GM21619 (cell line): ENCODE measurements around the gene ZC3H12C.

Experiments
- ATAC-seq: cut with Tn5 transposase; IDR thresholded peaks from one replicate; pipeline ENCODE4 v1.9.1; 2021; ENCODE audit not compliant: unreplicated experiment

ZC3H12C gene

DNA sequence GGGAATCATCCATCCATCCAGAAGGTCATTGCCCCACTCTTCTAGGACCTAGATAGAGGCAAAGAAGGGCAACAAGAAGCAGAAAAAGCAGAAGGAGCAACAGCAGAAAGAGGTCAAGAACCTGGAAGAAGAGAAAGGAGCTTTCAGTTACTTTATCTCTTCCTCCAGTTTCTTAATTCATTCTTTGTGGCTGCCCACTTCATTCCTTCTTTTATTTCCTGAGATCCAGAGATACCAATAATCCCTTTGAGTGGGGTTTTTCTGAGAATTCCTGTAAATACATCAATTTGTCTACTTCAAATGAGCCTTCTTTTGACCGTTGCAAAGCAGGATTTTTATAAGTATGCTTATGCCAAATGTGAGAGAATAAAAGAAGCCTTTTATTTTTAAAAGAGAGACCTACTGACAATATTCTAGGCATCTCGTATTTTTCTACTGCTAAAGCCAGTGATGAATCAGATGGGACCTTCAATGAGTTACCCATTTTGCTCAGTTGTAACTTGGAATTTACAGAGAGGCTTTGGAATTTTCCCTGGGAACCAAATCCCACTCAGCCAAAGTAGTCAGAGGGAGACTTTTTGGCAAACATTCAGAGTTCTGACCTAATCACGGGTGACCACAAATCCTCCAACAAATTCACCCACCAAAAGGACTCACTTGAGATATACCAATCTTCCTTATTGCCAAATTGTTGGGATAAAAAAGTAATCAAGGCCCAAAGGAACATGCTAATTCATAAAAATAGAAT is 54.9 kb downstream of the ZC3H12C start:
- ATAC-seq = no peak

DNA sequence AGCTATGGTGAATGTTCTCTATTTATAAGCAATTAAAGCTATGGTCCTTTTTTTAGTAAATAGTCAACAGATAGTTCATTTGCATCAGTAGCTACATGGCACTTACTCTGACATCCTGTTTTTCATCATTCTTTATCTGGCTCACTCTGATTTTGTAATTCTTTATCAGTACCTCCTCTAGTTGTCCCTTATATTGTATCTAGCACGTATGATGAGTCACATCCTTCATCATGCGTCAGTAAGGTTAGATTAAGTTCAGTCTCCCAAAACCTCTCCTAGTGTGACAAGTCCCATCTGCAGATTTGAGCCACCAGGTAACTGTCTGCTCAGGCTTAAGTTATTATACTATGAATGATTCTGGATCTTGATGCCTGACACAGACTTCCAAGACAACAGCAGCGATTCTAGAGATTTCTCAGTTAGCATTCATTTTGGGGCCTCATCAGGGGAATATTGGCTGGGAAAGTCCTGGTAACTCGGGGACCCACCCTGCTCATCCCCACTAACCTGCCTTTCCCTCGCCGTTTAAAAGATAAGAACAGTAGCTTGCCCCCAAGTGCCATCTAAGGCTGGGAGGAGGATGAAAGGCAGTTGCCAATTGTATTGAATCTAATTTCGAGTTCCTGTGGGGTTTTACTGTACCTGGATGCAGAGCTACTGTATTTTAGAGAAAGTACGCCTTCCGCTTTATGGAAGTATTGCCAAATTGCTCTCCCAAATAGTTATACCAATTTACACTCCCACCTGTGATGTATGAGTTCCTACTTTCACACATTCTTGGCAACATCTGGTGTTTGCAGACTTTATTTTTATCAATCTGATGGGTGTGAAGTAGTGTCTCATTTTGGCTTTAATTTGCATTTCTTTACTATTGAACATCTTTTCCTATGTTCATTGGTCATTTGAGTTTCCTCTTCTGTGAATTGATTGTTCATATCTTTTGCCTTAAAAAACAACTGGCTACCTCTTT is 55.9 kb downstream of the ZC3H12C start:
- ATAC-seq = no peak

DNA sequence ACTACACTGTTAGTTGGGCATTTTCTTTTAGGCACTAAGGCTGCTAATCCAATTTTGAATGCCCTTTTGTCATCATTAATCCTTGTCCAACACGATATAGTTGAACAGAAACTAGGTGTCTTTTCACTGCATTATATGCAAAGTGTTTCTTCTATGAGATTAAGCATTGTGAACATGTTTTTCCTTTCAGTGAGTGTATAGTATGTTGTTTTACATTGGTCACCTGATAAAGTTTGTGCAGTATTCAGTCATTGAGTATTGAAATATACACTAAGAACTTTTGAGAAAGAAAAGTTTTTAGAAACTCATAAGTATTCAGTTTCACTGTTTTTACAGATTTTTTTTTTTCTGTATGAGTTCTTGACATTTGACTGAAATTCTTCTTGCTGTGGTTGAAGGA is 59.0 kb downstream of the ZC3H12C start:
- no peak for ATAC-seq

DNA sequence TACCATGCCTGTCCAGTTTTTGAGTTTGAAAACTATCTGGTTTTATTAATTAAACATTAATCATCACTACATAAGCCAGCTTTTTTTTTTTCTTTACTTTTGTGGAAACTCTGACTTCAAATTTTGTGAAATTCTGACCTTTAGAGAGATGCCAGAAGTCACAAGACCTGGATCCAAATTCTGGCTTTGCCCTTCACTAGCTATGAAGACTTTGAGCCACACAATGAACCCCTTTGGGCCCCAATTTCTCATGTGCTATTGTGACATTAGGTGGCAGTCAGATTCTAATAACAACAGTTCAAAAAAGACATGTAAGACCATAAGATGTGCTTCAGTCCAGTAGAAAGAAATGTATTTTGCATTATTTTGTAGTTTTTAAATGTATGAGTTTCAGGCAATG is 60.3 kb downstream of the ZC3H12C start:
- no peak for ATAC-seq

DNA sequence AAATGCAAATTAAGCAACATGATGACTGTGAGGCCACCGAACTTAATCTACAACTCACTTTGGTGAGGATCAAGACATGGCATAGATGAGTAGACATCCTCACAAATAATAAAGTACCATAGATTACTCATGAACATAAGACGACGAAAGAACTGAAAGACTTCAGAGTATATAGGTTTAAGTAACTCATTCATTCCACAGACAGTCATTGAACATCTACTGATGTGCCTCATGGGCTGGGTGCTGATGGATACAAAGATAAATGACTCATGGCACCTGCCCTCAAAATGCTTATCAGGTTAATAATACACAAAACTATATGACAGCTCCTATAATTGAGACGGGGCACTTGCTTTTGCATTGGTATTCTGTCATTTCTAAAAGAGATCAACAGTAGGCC is 63.3 kb downstream of the ZC3H12C start:
- no peak for ATAC-seq

DNA sequence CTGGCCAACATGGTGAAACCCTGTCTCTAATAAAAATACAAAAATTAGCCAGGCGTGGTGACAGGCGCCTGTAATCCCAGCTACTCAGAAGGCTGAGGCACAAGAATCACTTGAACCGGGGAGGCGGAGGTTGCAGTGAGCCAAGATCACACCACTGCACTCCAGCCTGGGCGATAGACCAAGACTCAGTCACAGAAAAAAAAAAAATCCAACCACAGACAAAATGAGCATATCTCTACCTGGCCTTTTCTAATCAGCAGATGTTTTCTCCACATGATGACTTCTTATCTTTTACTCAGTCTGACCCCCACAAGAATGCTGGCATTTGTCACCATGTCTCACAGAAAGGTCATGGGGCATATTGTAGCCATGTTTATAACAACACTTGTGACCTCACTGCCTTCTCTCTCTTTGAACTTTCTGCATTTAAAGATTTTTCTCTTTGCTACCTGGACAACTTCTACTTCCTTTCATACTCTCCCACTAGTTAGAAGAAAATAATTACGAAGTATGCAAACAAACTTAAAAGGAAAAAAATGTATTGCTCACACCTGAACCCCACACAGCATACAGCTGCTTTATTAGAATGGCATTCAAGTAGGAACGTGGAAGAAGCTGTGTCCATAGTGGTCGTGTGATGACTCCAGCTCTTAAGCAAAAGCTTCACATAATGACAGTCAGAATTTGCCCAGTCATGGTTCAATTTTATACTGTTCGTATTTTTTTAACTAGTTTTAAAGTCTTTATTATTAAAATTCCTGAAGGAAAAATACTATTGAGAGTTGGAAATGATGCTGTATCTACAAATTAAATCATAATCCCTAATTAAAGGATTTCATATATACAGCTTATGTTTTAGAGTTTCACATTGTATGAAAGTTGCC is 65.4 kb downstream of the ZC3H12C start:
- ATAC-seq = no peak

DNA sequence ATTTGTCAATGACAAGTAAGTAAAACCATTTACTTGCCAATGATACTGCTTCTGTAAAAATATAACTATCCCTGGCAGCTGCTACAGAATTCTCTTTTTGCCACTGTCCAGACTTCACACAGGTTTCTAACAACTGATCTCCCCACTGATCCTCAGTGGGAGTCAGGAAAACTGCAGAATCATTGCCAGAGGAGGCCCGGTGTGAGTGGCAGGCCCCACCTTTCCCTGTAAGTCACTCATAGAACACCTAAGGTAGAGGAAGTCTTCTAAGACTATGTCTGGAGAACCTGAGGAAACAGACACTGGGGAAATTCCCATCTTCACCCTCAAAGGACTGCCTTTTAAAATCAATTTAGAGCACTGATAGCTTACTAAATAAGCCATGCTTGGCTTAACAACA is 66.3 kb downstream of the ZC3H12C start:
- ATAC-seq = no peak

DNA sequence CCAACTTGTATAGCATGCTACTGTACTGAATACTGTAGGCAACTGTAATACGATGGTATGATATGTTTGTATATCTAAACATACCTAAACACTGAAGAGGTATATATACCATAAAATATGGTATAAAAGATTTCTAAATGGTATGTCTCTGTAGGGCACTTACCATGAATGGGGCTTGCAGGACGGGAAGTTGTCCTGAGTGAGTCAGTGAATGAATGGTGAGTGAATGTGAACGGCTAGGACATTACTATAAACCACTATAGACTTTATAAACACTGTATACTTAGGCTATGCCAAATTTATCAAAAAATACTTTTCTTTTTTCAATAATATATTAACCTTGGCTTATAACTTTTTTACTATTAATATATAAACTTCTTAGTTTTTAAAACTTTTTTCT is 66.8 kb downstream of the ZC3H12C start:
- no peak for ATAC-seq

DNA sequence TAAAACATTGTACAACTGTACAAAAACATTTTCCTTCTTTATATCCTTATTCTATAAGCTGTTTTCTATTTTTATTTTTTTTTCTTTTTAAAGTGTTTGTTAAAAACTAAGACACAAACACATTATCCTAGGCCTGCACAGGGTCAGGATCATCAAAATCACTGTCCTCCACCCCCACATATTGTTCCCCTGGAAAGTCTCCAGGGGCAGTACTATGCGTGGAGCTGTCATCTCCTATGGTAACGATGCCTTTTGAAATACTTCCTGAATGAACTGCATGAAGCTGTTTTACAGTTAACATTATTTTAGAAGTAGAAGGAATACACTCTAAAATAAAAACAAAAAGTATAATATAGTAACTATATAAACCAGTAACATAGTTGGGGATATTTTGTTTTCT is 67.2 kb downstream of the ZC3H12C start:
- no peak for ATAC-seq

DNA sequence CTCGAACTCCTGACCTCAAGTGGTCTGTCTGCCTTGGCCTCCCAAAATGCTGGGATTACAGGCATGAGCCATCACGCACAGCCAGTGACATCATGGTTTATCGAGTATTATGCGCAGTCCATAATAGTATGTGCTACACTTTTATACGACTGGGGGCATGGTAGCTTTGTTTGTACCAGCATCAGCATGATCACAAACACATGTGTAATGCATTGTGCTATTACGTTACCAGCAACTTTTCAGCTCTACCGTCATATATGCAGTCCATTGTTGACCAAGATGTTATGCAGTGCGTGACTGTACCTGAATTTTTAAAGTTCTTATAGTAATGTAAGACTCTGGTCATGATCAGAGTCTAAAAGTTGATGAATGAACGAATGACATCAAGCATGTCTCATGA is 67.9 kb downstream of the ZC3H12C start:
- ATAC-seq = no peak

DNA sequence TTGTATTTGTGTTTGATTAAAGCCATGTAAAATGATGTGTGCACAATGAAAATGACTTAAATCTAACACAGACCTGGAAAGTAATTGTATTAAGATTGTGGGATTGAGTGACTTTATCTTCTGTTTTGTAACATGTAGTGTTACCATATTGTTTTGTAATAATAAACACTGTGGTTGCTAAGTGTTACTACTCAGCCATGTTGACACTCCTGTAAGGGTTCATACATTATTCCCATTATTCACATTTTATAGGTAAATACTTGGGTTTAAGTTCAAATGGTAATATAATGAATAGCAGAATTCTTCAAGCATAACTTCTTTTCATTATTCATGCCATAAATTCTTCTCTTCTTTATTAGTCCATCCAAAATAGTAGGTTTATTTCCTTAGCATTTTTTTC is 69.0 kb downstream of the ZC3H12C start:
- no peak for ATAC-seq

DNA sequence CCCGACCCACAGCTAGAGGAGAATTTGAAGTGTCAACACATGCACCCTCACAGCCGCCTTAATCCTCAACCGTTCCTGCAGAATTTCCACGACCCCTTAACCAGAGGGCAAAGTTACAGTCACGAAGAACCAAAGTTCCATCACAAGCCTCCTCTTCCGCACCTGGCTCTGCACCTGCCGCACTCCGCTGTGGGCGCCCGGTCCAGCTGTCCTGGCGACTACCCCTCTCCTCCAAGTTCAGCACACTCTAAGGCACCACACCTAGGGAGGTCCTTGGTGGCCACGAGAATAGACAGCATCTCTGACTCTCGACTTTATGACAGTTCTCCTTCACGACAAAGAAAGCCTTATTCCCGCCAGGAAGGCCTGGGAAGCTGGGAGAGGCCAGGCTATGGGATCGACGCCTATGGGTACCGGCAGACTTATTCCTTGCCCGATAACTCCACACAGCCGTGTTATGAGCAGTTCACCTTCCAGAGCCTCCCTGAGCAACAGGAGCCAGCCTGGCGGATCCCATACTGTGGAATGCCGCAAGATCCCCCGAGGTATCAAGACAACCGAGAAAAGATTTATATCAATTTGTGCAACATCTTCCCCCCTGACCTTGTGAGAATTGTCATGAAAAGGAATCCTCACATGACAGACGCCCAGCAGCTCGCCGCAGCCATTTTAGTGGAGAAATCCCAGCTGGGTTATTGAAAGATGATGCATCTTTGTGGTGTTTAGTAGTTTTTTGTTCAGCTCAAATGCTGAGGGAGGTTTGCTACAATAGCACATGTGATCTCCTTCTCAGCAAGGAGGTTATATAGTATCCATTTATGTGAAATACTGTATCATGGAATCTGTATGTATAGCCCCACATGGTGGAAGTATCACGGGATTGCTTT is 72.1 kb downstream of the ZC3H12C start:
- ATAC-seq = no peak

DNA sequence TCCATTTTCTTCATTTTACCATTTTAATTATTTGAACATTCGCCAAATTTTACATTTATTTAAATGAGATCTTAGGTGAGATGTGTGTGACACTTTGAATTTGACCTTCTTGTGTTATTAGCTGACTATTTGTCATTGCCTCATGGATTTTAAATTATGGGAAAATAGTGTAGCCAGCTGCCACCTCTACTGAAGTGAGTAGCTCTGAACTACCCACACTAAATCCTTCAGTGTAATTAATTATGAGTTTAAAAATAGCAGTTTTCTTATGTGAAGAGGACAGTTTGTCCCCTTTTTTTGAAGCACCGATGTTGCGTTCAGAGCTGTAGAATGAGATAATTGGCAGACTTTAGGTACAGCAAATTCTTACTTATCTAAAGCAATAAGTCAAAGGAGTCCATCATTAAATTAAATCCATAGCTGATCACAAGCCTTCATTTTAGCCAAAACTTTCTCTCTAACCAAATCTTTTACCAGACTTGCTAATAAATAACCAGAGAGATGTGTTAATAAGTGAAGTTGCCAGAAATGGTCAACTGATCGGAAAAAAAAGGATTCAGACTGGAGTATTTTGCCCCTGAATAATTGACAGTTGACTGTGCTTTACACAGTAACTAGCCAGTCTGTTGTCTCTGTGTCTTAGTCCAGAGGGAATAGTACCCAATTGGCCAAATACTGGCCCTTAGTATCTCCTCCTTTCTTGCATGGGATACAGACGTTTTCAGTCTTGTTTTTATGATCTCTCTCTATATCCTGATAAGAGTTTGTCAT is 75.0 kb downstream of the ZC3H12C start:
- no peak for ATAC-seq

DNA sequence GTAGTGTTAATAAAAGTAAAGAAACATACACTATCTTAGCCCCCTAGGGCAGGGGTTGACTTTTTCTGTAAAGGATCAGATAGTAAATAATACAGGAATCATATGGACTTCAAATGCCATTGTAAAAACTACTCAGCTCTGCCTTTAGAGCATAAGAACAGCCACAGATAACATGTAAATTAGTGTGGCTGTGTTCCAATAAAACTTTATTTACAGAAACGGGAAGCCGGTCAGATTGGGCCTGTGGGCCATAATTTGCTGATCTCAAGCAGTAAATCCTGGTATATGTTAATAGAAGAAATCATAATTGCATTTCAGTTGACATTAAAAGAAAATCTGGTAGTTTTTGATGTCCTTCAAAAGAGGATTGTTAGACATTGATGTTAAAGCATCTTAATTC is 76.5 kb downstream of the ZC3H12C start:
- no peak for ATAC-seq

DNA sequence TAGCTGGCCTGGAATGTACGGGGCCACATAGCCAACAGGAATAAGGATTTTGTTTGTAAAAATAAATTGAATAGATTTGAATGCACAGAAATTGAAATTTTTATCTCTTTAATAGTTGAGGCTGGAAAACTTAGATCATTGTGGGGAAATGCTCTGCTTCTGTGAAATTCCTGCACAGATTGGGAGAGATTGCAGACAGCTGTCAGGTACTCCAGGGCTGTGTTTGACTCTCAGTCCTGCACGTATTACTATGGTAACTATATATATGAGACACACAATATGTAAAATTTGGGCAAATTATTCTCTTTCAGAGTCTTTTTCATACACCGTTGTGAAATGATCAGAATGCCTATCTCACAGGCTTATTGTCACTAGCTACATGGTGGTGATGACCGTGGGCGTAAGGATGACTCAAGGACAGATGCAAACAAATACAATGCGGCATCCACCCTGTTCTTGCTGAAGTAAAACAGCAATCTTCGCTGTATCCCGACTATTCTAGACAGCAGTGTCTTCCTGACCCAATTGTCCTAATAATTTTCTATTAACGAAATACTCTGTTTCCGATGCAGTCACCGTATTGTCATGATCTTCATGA is 79.4 kb downstream of the ZC3H12C start:
- ATAC-seq = no peak

DNA sequence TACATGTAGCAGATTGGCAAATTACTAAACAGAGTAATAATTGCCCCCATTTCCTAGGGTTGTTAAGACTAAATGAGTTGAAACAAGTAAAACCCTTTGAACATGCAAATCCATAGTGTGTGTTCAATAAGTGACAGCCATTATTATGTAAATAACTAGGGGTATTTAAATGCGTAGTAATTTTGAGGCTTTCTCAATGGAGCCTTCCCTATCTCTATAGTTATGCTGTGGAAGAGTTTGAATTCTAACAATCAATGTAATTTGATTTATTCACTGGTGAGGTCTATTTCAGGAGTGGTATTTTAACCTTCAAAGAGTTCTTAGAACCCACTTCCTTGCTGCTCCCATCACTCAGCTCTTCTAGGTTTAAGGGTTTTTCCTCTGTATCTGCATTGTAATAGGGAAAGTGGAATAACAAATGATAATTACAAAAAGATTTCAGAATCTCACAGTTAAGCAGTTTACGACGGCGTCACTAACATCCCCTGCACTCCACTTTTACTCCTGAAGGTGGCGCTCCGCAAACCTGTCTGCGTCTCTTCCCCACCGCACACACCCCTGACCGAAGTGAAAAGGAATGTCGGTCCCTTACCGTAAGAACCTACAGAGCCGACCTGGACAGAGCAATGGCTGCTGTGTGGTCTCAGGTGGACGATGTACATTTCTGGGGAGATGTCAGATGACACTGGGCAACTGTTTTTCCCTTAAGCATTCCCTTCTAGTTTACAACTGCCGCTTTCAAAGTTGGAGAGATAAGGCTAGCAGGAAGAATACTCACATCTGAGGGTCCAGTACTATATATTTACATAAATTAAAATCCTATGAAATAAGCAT is 80.8 kb downstream of the ZC3H12C start:
- ATAC-seq = peak; percentile 63

DNA sequence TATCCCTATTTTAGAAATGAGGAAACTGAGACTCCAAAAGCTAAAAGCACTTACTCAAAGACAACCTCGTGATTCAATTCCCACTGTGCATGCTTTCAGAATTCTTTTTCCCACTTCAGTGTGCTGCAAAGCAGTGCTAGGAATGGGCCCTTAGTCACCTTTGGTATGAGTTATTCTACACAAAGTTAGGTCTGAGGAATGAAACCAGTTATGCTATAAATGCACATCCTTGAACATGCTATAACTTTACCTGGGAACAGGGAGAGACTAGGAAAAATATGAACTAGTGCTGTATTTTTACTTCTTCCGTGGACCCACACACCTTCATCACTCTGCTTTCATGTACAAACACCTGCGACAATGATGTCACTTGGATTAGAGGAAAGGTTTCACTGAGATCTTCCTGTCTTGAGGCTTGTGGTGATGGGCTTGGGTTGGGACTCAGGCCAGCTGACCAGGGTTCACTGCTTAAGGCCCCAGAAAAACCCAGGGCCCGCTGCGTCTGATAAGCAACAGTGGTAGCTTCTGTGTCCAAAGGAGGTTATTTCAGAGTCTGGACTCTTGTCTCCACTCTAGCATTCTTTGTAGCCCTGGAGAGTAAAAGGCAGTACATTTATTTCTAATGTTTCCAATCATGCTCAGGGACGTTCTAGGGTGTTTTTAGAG is 81.6 kb downstream of the ZC3H12C start:
- ATAC-seq = no peak
